ENCODE results near the gene GOLGA6L2.

GOLGA6L2 gene

DNA sequence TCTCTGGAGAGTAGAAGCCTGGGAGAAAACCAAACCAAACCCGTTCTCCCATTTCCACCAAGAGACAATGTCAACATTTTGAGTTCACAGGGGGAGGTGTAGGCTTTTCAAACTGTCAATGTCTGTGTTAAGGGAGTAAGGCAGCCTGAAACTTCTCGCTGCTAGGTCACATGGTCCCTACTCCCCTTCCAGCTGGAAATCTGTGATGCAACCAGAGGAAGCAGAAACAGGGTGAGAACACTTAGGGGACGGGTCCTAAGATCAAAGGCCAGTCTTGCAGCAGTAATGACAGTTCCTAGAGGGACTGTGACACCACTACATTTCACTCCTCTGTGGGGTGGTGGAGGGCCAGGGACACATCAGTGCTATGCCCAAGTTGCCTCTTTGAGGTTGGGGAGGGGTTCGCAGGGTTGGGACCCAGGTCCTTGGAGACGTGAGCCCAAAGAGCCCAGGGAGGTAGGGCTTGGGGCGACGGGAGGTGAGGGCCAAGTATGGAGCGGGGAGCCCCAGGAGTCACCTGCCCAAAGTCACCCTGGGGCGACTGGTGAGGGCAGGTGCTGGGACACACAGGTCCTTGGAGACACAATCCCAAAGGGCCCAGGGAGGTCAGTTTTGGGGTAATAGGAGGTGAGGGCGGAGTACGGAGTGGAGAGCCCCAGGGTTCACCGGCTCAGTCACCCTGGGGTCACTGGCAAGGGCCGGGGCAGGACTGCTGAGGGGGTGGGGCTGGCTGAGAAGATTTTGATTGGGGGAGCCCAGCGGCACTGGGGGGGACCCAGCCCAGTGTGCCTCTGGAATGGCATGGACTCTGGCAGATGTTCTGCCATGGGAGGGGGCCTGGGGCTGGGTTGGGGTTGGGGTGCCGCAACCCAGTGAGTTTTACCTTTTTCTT lies 582 bp downstream of the GOLGA6L2 start:
- DNase-seq (ENCODE audit: low read depth in 1 of 2, low spot score in 1 of 2), result no peak
- TF ChIP-seq POLR2AphosphoS5 (IDR thresholded peaks at IDR 0.05; ENCODE audit: low read depth) (no peak), SPI1 (IDR thresholded peaks at IDR 0.05; ENCODE audit: borderline replicate concordance, low read depth) (no peak), GABPA (IDR thresholded peaks at IDR 0.05; ENCODE audit: low read depth) (no peak)
- TF ChIP-seq, protein P1, sequence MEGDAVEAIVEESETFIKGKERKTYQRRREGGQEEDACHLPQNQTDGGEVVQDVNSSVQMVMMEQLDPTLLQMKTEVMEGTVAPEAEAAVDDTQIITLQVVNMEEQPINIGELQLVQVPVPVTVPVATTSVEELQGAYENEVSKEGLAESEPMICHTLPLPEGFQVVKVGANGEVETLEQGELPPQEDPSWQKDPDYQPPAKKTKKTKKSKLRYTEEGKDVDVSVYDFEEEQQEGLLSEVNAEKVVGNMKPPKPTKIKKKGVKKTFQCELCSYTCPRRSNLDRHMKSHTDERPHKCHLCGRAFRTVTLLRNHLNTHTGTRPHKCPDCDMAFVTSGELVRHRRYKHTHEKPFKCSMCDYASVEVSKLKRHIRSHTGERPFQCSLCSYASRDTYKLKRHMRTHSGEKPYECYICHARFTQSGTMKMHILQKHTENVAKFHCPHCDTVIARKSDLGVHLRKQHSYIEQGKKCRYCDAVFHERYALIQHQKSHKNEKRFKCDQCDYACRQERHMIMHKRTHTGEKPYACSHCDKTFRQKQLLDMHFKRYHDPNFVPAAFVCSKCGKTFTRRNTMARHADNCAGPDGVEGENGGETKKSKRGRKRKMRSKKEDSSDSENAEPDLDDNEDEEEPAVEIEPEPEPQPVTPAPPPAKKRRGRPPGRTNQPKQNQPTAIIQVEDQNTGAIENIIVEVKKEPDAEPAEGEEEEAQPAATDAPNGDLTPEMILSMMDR (IDR thresholded peaks at IDR 0.05; ENCODE audit: insufficient read depth, low read length), result no peak
- TF ChIP-seq, protein P2, sequence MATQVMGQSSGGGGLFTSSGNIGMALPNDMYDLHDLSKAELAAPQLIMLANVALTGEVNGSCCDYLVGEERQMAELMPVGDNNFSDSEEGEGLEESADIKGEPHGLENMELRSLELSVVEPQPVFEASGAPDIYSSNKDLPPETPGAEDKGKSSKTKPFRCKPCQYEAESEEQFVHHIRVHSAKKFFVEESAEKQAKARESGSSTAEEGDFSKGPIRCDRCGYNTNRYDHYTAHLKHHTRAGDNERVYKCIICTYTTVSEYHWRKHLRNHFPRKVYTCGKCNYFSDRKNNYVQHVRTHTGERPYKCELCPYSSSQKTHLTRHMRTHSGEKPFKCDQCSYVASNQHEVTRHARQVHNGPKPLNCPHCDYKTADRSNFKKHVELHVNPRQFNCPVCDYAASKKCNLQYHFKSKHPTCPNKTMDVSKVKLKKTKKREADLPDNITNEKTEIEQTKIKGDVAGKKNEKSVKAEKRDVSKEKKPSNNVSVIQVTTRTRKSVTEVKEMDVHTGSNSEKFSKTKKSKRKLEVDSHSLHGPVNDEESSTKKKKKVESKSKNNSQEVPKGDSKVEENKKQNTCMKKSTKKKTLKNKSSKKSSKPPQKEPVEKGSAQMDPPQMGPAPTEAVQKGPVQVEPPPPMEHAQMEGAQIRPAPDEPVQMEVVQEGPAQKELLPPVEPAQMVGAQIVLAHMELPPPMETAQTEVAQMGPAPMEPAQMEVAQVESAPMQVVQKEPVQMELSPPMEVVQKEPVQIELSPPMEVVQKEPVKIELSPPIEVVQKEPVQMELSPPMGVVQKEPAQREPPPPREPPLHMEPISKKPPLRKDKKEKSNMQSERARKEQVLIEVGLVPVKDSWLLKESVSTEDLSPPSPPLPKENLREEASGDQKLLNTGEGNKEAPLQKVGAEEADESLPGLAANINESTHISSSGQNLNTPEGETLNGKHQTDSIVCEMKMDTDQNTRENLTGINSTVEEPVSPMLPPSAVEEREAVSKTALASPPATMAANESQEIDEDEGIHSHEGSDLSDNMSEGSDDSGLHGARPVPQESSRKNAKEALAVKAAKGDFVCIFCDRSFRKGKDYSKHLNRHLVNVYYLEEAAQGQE (IDR thresholded peaks at IDR 0.05; ENCODE audit: insufficient replicate concordance, low read depth), result no peak
- H3K4me3 ChIP-seq (replicated peaks; ENCODE audit: insufficient read depth, low read length), result no peak overlapping the region
- H3K27ac ChIP-seq (replicated peaks), result no peak overlapping the region
- H3K27me3 ChIP-seq (ENCODE audit: insufficient read depth, poor library complexity, severe bottlenecking), result no peaks in the 10 kb centered on the region

DNA sequence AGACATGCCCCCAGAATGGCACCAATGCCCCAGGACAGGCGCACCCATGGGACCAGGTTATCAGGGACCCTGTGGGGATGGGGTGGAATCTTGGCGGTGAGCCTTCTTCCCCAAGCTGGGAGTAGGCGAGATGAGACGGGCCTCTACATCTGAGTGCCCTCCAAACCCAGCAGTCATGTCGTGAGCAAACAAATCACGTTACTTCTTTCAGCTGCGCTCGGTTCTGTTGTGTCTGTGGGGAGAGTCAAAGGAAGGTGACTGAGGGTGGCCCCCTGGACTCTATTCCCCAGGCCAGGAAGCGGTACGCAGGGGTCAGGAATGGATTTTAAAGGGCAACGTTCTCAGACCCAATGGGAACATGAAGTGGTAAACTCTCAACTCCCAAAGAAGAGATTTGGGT lies 2.8 kb downstream of the GOLGA6L2 start:
- Histone ChIP-seq H3K27me3 (ENCODE audit: insufficient read depth, poor library complexity, severe bottlenecking) (no peaks in the 10 kb centered on the region), H3K27ac (replicated peaks) (no peak overlapping the region), H3K4me3 (replicated peaks; ENCODE audit: insufficient read depth, low read length) (no peak overlapping the region)
- no peak for DNase-seq (ENCODE audit: low read depth in 1 of 2, low spot score in 1 of 2)
- no peak for TF ChIP-seq GABPA (IDR thresholded peaks at IDR 0.05; ENCODE audit: low read depth)
- TF ChIP-seq POLR2AphosphoS5 (IDR thresholded peaks at IDR 0.05; ENCODE audit: low read depth), result no peak
- TF ChIP-seq, protein P2 (IDR thresholded peaks at IDR 0.05; ENCODE audit: insufficient replicate concordance, low read depth), result no peak
- TF ChIP-seq, protein P1 (IDR thresholded peaks at IDR 0.05; ENCODE audit: insufficient read depth, low read length), result no peak
- no peak for TF ChIP-seq SPI1 (IDR thresholded peaks at IDR 0.05; ENCODE audit: borderline replicate concordance, low read depth)

DNA sequence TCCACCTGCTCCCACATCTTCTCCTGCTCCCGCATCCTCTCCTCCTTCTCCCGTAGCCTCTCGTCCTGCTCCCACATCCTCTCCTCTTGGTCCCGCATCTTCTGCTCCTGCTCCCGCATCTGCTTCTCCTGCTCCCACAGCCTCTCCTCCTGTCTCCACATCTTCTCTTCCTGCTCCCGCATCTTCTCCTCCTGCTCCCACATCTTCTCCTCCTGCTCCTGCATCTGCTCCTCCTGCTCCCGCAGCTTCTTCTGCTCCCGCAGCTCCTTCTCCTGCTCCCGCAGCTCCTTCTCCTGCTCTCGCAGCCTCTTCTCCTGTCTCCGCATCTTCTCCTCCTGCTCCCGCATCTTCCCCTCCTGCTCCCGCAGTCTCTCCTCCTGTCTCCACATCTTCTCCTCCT lies 5.8 kb downstream of the GOLGA6L2 start:
- DNase-seq (ENCODE audit: low read depth in 1 of 2, low spot score in 1 of 2), result no peak
- Histone ChIP-seq H3K27me3 (ENCODE audit: insufficient read depth, poor library complexity, severe bottlenecking) (no peaks in the 10 kb centered on the region), H3K27ac (replicated peaks) (no peak overlapping the region), H3K4me3 (replicated peaks; ENCODE audit: insufficient read depth, low read length) (no peak overlapping the region)
- TF ChIP-seq, protein P2 (IDR thresholded peaks at IDR 0.05; ENCODE audit: insufficient replicate concordance, low read depth), result no peak
- no peak for TF ChIP-seq GABPA (IDR thresholded peaks at IDR 0.05; ENCODE audit: low read depth)

Measured in HL-60 (cell line).